Lower leg skin (tissue), 3 donors: ENCODE data around the gene DMRTA2.

Experiments used
- POLR2A ChIP-seq, 2 donors: fragments of 450-650 bp; IDR thresholded peaks; one replicate each; pipeline ENCODE4 v1.6.1; 2016 to 2017; ENCODE audit warnings: antibody characterized with exemption in 2 of 2, mild to moderate bottlenecking in 1 of 2, moderate library complexity in 1 of 2
- TF ChIP-seq, protein P1 (sequence below), 3 donors: fragments of 450-650 bp; IDR thresholded peaks; one replicate each; pipeline ENCODE4 v1.5.1; 2016; ENCODE audit warnings: antibody characterized with exemption in 3 of 3, mild to moderate bottlenecking in 3 of 3, moderate library complexity in 2 of 3

- no peak for TF ChIP-seq POLR2A (IDR thresholded peaks at IDR 0.05)
- TF ChIP-seq, protein P1, sequence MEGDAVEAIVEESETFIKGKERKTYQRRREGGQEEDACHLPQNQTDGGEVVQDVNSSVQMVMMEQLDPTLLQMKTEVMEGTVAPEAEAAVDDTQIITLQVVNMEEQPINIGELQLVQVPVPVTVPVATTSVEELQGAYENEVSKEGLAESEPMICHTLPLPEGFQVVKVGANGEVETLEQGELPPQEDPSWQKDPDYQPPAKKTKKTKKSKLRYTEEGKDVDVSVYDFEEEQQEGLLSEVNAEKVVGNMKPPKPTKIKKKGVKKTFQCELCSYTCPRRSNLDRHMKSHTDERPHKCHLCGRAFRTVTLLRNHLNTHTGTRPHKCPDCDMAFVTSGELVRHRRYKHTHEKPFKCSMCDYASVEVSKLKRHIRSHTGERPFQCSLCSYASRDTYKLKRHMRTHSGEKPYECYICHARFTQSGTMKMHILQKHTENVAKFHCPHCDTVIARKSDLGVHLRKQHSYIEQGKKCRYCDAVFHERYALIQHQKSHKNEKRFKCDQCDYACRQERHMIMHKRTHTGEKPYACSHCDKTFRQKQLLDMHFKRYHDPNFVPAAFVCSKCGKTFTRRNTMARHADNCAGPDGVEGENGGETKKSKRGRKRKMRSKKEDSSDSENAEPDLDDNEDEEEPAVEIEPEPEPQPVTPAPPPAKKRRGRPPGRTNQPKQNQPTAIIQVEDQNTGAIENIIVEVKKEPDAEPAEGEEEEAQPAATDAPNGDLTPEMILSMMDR (IDR thresholded peaks at IDR 0.05): no peak
Measured at GRCh38 chr1:50420689-50421365, 2.4 kb downstream of the DMRTA2 start.
